Mesothelial cell of epicardium (in vitro differentiated cells): ENCODE results near the gene GLIPR1L2. TPM values are rescaled to one million over a fixed set of nuclear protein-coding genes. Genes with fewer than 3 reads are reported as not detected.
"Not testable (repeated sequence)": the region's sequence is repeated elsewhere in the genome, so short reads cannot be mapped to it uniquely, and the experiment has no call there.

Experiments used
- DNase-seq, 2 experiments: peaks; one replicate each; pipeline ENCODE4 v3.0.0; 2021; ENCODE audit warnings: low spot score in 2 of 2; ENCODE audit not compliant: unreplicated experiment in 2 of 2
- H3K27ac Mint-ChIP-seq: 2 replicates; pipeline ENCODE4 v1.8.0; 2021; ENCODE audit warnings: mixed read lengths
- H3K27me3 Mint-ChIP-seq: 2 replicates; pipeline ENCODE4 v1.8.0; 2021; ENCODE audit warnings: low read depth, mixed read lengths
- H3K36me3 Mint-ChIP-seq: 2 replicates; pipeline ENCODE4 v1.8.0; 2021; ENCODE audit warnings: mixed read lengths
- H3K4me1 Mint-ChIP-seq: 2 replicates; pipeline ENCODE4 v1.8.0; 2021; ENCODE audit warnings: mixed read lengths
- H3K4me3 Mint-ChIP-seq: 2 replicates; pipeline ENCODE4 v1.8.0; 2021; ENCODE audit warnings: mild to moderate bottlenecking, moderate library complexity, mixed read lengths
- H3K9me3 Mint-ChIP-seq: 2 replicates; pipeline ENCODE4 v1.8.0; 2021; ENCODE audit warnings: mixed read lengths
- total RNA-seq: library from RNA; stranded (reverse); gene quantifications from 3 replicates; pipeline ENCODE4 v1.2.1, GENCODE V29; 2021
- TF ChIP-seq, protein P1 (sequence below): fragments of 200-600 bp; sonication (generic); IDR thresholded peaks from one replicate; pipeline ENCODE4 v1.5.0; 2021; ENCODE audit warnings: antibody characterized with exemption; ENCODE audit not compliant: unreplicated experiment

Gene GLIPR1L2
- total RNA-seq: 0.89 to 1.6 TPM (median 1.4 TPM) in 3 replicates

GRCh38 chr12:75390899-75391538, at the start of gene GLIPR1L2:
Gene GLIPR1L2 (plus strand): TSS chr12:75391089. CDS start chr12:75391117, 28 bp downstream.
- peak within 1 kb of the TSS; percentile 96 for H3K27ac Mint-ChIP-seq

GRCh38 chr12:75341873-75342272, 49.0 kb upstream of the GLIPR1L2 start:
- Mint-ChIP-seq H3K27ac (no peak overlapping the region), H3K36me3 (peaks cover 2% of the 10 kb centered on the region), H3K4me1 (no peaks in the 10 kb centered on the region), H3K9me3 (peaks cover 9% of the 10 kb centered on the region), H3K27me3 (no peaks in the 10 kb centered on the region), H3K4me3 (no peak overlapping the region)
- TF ChIP-seq, protein P1, sequence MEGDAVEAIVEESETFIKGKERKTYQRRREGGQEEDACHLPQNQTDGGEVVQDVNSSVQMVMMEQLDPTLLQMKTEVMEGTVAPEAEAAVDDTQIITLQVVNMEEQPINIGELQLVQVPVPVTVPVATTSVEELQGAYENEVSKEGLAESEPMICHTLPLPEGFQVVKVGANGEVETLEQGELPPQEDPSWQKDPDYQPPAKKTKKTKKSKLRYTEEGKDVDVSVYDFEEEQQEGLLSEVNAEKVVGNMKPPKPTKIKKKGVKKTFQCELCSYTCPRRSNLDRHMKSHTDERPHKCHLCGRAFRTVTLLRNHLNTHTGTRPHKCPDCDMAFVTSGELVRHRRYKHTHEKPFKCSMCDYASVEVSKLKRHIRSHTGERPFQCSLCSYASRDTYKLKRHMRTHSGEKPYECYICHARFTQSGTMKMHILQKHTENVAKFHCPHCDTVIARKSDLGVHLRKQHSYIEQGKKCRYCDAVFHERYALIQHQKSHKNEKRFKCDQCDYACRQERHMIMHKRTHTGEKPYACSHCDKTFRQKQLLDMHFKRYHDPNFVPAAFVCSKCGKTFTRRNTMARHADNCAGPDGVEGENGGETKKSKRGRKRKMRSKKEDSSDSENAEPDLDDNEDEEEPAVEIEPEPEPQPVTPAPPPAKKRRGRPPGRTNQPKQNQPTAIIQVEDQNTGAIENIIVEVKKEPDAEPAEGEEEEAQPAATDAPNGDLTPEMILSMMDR: no peak
- no peak for DNase-seq

More at GRCh38 chr12:75390899-75391538, at the start of gene GLIPR1L2:
- peaks cover 3% of the 10 kb centered on the region for H3K36me3 Mint-ChIP-seq
- TF ChIP-seq, protein P1: peak; percentile 67
- no peaks in the 10 kb centered on the region for H3K27me3 Mint-ChIP-seq
- peak within 1 kb of the TSS; percentile 87 for H3K4me3 Mint-ChIP-seq
- H3K9me3 Mint-ChIP-seq: no peaks in the 10 kb centered on the region
- peak; percentile 87 to 94 for DNase-seq
- peaks cover 31% of the 10 kb centered on the region for H3K4me1 Mint-ChIP-seq

DNA sequence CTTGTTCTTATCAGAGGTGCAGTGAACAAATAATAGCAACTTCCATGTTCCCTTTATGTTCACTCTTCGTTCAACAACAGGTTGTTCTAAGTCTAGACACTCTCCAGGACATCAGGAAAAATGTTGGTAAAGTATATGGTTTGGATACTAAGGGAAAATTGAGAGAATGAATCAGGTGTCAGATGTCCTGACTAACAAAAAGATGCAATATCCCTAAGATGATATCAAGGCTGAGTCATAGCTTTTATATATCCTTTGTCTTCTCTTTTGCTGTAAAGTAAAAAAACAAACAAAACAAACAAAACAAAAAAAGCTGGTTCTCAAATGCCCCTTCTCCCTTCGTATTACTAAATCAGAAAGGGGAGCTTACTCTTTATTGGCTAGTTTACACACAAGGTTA, 45.4 kb upstream of the GLIPR1L2 start:
- DNase-seq: no peak
- TF ChIP-seq, protein P1: no peak
- Mint-ChIP-seq H3K9me3 (peaks cover 4% of the 10 kb centered on the region), H3K27ac (no peak overlapping the region), H3K4me3 (no peak overlapping the region), H3K27me3 (no peaks in the 10 kb centered on the region), H3K4me1 (no peaks in the 10 kb centered on the region), H3K36me3 (peaks cover 2% of the 10 kb centered on the region)

- H3K36me3 Mint-ChIP-seq, H3K27ac Mint-ChIP-seq, DNase-seq, H3K9me3 Mint-ChIP-seq, H3K4me3 Mint-ChIP-seq, H3K27me3 Mint-ChIP-seq, H3K4me1 Mint-ChIP-seq: not testable (repeated sequence)
Measured at GRCh38 chr12:75346215-75346614, 44.7 kb upstream of the GLIPR1L2 start.

- H3K4me1 Mint-ChIP-seq: no peaks in the 10 kb centered on the region
- peaks cover 35% of the 10 kb centered on the region for H3K9me3 Mint-ChIP-seq
- DNase-seq: no peak
- TF ChIP-seq, protein P1: no peak
- no peak overlapping the region for H3K4me3 Mint-ChIP-seq
- peaks cover 25% of the 10 kb centered on the region for H3K36me3 Mint-ChIP-seq
- H3K27me3 Mint-ChIP-seq: no peaks in the 10 kb centered on the region
- no peak overlapping the region for H3K27ac Mint-ChIP-seq
Measured at GRCh38 chr12:75349946-75350345, 40.9 kb upstream of the GLIPR1L2 start.

- no peaks in the 10 kb centered on the region for H3K27me3 Mint-ChIP-seq
- no peak overlapping the region for H3K4me3 Mint-ChIP-seq
- H3K27ac Mint-ChIP-seq: no peak overlapping the region
- DNase-seq: no peak
- no peaks in the 10 kb centered on the region for H3K4me1 Mint-ChIP-seq
- TF ChIP-seq, protein P1: no peak
- peaks cover 40% of the 10 kb centered on the region for H3K9me3 Mint-ChIP-seq
- H3K36me3 Mint-ChIP-seq: peaks cover 28% of the 10 kb centered on the region
Measured at GRCh38 chr12:75350413-75350812, 40.5 kb upstream of the GLIPR1L2 start.
